ENCODE data around the gene DCDC1.

GRCh38 chr11:31415435-31415834 lies 45.9 kb upstream of the DCDC1 start:
- TF ChIP-seq POLR2AphosphoS5 (IDR thresholded peaks at IDR 0.05; ENCODE audit: low read depth, low read length) = no peak
- TF ChIP-seq, protein P1, sequence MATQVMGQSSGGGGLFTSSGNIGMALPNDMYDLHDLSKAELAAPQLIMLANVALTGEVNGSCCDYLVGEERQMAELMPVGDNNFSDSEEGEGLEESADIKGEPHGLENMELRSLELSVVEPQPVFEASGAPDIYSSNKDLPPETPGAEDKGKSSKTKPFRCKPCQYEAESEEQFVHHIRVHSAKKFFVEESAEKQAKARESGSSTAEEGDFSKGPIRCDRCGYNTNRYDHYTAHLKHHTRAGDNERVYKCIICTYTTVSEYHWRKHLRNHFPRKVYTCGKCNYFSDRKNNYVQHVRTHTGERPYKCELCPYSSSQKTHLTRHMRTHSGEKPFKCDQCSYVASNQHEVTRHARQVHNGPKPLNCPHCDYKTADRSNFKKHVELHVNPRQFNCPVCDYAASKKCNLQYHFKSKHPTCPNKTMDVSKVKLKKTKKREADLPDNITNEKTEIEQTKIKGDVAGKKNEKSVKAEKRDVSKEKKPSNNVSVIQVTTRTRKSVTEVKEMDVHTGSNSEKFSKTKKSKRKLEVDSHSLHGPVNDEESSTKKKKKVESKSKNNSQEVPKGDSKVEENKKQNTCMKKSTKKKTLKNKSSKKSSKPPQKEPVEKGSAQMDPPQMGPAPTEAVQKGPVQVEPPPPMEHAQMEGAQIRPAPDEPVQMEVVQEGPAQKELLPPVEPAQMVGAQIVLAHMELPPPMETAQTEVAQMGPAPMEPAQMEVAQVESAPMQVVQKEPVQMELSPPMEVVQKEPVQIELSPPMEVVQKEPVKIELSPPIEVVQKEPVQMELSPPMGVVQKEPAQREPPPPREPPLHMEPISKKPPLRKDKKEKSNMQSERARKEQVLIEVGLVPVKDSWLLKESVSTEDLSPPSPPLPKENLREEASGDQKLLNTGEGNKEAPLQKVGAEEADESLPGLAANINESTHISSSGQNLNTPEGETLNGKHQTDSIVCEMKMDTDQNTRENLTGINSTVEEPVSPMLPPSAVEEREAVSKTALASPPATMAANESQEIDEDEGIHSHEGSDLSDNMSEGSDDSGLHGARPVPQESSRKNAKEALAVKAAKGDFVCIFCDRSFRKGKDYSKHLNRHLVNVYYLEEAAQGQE (IDR thresholded peaks at IDR 0.05; ENCODE audit: insufficient read depth in 1 of 2, low read depth in 2 of 2, low read length in 2 of 2) = no peak
- no peak for TF ChIP-seq TAF1 (IDR thresholded peaks at IDR 0.05; ENCODE audit: borderline replicate concordance, insufficient read depth, low read length)

Data from PFSK-1 (cell line).